Left cardiac atrium (tissue), 4 donors: ENCODE results near the gene COMP. TPM values are rescaled to one million over a fixed set of nuclear protein-coding genes. Genes with fewer than 3 reads are reported as not detected.
A peak's percentile ranks its signal among the peaks of the same experiment; 100 is the strongest.

Experiments
- ATAC-seq, 2 donors: fragments of 200-7000 bp; cut with Tn5 transposase; one replicate each; pipeline ENCODE4 v1.9.1; 2020; ENCODE audit warnings: mild to moderate bottlenecking in 2 of 2, moderate library complexity in 2 of 2
- DNase-seq: peaks from one replicate; pipeline ENCODE4 v3.0.0-alpha.2; 2020
- intact Hi-C, 2 donors: fragments of 100-400 bp; cut with DNase I; formaldehyde crosslinking; loops; one replicate each; pipeline versions ENCODE4 v1.14.1 to v1.15.1; 2022 to 2023
- total RNA-seq, 2 donors: library from RNA; stranded (reverse); fragmentation: NEBNext Ultra II Directional; extraction: Animal tissue kit (Norgen Biotek cat#: 25700); gene quantifications; one replicate each; pipeline ENCODE4 v1.2.1, GENCODE V29; 2021
- donor health status: DM: no; HTN: yes; CAD: no.
- donor health status: DM: no; HTN: yes; CAD: no; lungs with severe emphysema.
- donor health status: DM: yes; HTN: yes; CAD: no.
- donor health status: Dilated cardiomyopathy.

The COMP gene
- total RNA-seq, 2 donors from 2014 or later = 6.5 to 9.8 TPM

GRCh38 chr19:18789422-18789869, 1.7 kb downstream of the COMP start:
- DNase-seq (no peak), ATAC-seq (no peak)
- intact Hi-C loops = no loop called here

GRCh38 chr19:18788529-18789421, 2.3 kb downstream of the COMP start:
- no peak for DNase-seq
- intact Hi-C loops = no loop called here
- no peak for ATAC-seq

GRCh38 chr19:18785179-18786124, 5.7 kb downstream of the COMP start:
- intact Hi-C loops = no loop called here
- DNase-seq = peak; percentile 89
- peak; percentile 73 to 82 for ATAC-seq

GRCh38 chr19:18784786-18785120, 6.4 kb downstream of the COMP start:
- ATAC-seq (no peak), DNase-seq (no peak)
- intact Hi-C loops = no loop called here

- intact Hi-C loops = no loop called here
- ATAC-seq = no peak
- no peak for DNase-seq
These were observed 6.9 kb downstream of the COMP start for GRCh38 chr19:18783958-18784785.

GRCh38 chr19:18782559-18783225, 8.4 kb downstream of the COMP start:
- intact Hi-C loops = no loop called here
- DNase-seq = no peak
- ATAC-seq = no peak

- no peak for ATAC-seq
- intact Hi-C loops = no loop called here
- DNase-seq = no peak
These were observed 9.1 kb downstream of the COMP start for GRCh38 chr19:18781885-18782527.

GRCh38 chr19:18781047-18781600, 10.0 kb downstream of the COMP start:
- DNase-seq (no peak), ATAC-seq (no peak)
- intact Hi-C loops = no loop called here

GRCh38 chr19:18780631-18781030, 10.5 kb downstream of the COMP start:
- intact Hi-C loops = no loop called here
- no peak for DNase-seq
- no peak for ATAC-seq

- no peak for ATAC-seq
- intact Hi-C loops = no loop called here
- DNase-seq = no peak
These were observed 11.0 kb downstream of the COMP start for GRCh38 chr19:18780081-18780480.

GRCh38 chr19:18778826-18779495, 12.1 kb downstream of the COMP start:
- intact Hi-C loops = no loop called here

GRCh38 chr19:18778076-18778389, 13.1 kb downstream of the COMP start:
- intact Hi-C loops = no loop called here
- ATAC-seq (no peak), DNase-seq (no peak)

More at GRCh38 chr19:18778826-18779495, 12.1 kb downstream of the COMP start:
- DNase-seq (no peak), ATAC-seq (no peak)

- DNase-seq = no peak
- peak; percentile 2 to 12 for ATAC-seq
- intact Hi-C loops = no loop called here
These were observed 13.6 kb downstream of the COMP start for GRCh38 chr19:18777301-18778075.

GRCh38 chr19:18776736-18777135, 14.4 kb downstream of the COMP start:
- intact Hi-C loops = no loop called here
- ATAC-seq (peak in 1 of 2 donors; percentile 21), DNase-seq (no peak)

GRCh38 chr19:18776288-18776594, 14.9 kb downstream of the COMP start:
- ATAC-seq (peak in 1 of 2 donors; percentile 6), DNase-seq (no peak)
- intact Hi-C loops = no loop called here

GRCh38 chr19:18775586-18776287, 15.4 kb downstream of the COMP start:
- no peak for DNase-seq
- ATAC-seq = peak in 1 of 2 donors; percentile 17
- intact Hi-C loops = no loop called here
